ENCODE measurements around the gene ERLIN1. TPM values are rescaled to one million over a fixed set of nuclear protein-coding genes. Genes with fewer than 3 reads are reported as not detected.

Gene ERLIN1
- total and polyA plus RNA-seq, 2 experiments from 2014 or later, result 7.2 to 20.4 TPM

DNA sequence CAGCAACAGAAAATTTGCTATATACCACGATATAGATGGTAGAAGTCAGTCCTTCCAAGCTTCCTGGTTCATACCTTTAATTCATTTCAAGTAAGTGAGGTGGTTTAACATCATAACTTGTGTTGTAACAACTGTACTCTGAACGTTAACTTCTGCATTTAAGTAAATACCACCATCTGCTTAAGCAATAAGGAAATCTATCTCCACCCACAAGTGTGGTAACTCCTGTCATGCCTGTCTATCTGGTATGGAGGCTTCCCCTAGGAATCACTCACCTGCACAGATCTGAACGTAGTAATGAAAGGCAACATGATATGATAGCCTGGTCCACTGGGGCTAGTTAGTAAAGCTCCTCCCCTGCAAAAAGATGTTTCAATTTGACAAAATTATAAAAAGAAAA, 2.3 kb downstream of the ERLIN1 start:
- peaks cover 9% of the 10 kb centered on the region; the same call in 2 of the 3 replicates for H3K9me3 Mint-ChIP-seq
- TF ChIP-seq, protein P1, sequence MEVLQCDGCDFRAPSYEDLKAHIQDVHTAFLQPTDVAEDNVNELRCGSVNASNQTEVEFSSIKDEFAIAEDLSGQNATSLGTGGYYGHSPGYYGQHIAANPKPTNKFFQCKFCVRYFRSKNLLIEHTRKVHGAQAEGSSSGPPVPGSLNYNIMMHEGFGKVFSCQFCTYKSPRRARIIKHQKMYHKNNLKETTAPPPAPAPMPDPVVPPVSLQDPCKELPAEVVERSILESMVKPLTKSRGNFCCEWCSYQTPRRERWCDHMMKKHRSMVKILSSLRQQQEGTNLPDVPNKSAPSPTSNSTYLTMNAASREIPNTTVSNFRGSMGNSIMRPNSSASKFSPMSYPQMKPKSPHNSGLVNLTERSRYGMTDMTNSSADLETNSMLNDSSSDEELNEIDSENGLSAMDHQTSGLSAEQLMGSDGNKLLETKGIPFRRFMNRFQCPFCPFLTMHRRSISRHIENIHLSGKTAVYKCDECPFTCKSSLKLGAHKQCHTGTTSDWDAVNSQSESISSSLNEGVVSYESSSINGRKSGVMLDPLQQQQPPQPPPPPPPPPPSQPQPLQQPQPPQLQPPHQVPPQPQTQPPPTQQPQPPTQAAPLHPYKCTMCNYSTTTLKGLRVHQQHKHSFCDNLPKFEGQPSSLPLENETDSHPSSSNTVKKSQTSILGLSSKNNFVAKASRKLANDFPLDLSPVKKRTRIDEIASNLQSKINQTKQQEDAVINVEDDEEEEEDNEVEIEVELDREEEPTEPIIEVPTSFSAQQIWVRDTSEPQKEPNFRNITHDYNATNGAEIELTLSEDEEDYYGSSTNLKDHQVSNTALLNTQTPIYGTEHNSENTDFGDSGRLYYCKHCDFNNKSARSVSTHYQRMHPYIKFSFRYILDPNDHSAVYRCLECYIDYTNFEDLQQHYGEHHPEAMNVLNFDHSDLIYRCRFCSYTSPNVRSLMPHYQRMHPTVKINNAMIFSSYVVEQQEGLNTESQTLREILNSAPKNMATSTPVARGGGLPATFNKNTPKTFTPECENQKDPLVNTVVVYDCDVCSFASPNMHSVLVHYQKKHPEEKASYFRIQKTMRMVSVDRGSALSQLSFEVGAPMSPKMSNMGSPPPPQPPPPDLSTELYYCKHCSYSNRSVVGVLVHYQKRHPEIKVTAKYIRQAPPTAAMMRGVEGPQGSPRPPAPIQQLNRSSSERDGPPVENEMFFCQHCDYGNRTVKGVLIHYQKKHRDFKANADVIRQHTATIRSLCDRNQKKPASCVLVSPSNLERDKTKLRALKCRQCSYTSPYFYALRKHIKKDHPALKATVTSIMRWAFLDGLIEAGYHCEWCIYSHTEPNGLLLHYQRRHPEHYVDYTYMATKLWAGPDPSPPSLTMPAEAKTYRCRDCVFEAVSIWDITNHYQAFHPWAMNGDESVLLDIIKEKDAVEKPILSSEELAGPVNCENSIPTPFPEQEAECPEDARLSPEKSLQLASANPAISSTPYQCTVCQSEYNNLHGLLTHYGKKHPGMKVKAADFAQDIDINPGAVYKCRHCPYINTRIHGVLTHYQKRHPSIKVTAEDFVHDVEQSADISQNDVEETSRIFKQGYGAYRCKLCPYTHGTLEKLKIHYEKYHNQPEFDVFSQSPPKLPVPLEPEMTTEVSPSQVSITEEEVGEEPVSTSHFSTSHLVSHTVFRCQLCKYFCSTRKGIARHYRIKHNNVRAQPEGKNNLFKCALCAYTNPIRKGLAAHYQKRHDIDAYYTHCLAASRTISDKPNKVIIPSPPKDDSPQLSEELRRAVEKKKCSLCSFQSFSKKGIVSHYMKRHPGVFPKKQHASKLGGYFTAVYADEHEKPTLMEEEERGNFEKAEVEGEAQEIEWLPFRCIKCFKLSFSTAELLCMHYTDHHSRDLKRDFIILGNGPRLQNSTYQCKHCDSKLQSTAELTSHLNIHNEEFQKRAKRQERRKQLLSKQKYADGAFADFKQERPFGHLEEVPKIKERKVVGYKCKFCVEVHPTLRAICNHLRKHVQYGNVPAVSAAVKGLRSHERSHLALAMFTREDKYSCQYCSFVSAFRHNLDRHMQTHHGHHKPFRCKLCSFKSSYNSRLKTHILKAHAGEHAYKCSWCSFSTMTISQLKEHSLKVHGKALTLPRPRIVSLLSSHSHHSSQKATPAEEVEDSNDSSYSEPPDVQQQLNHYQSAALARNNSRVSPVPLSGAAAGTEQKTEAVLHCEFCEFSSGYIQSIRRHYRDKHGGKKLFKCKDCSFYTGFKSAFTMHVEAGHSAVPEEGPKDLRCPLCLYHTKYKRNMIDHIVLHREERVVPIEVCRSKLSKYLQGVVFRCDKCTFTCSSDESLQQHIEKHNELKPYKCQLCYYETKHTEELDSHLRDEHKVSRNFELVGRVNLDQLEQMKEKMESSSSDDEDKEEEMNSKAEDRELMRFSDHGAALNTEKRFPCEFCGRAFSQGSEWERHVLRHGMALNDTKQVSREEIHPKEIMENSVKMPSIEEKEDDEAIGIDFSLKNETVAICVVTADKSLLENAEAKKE (CRISPR knock-in tag; IDR thresholded peaks at IDR 0.05), result no peak
- TF ChIP-seq EZH2phosphoT487 (IDR thresholded peaks at IDR 0.05; ENCODE audit: unreplicated experiment), result no peak
- no peak for TF ChIP-seq NANOG (IDR thresholded peaks at IDR 0.05; ENCODE audit: borderline replicate concordance)
- TF ChIP-seq, protein P2, sequence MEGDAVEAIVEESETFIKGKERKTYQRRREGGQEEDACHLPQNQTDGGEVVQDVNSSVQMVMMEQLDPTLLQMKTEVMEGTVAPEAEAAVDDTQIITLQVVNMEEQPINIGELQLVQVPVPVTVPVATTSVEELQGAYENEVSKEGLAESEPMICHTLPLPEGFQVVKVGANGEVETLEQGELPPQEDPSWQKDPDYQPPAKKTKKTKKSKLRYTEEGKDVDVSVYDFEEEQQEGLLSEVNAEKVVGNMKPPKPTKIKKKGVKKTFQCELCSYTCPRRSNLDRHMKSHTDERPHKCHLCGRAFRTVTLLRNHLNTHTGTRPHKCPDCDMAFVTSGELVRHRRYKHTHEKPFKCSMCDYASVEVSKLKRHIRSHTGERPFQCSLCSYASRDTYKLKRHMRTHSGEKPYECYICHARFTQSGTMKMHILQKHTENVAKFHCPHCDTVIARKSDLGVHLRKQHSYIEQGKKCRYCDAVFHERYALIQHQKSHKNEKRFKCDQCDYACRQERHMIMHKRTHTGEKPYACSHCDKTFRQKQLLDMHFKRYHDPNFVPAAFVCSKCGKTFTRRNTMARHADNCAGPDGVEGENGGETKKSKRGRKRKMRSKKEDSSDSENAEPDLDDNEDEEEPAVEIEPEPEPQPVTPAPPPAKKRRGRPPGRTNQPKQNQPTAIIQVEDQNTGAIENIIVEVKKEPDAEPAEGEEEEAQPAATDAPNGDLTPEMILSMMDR (conservative IDR thresholded peaks at IDR 0.05; ENCODE audit: low read depth in 2 of 2), result no peak
- TF ChIP-seq, protein P3, sequence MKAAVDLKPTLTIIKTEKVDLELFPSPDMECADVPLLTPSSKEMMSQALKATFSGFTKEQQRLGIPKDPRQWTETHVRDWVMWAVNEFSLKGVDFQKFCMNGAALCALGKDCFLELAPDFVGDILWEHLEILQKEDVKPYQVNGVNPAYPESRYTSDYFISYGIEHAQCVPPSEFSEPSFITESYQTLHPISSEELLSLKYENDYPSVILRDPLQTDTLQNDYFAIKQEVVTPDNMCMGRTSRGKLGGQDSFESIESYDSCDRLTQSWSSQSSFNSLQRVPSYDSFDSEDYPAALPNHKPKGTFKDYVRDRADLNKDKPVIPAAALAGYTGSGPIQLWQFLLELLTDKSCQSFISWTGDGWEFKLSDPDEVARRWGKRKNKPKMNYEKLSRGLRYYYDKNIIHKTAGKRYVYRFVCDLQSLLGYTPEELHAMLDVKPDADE (IDR thresholded peaks at IDR 0.05), result no peak
- peaks cover 8% of the 10 kb centered on the region for H3K27me3 Mint-ChIP-seq (ENCODE audit: insufficient read depth, low read depth, poor library complexity)
- Histone ChIP-seq H3K36me3 (ENCODE audit: insufficient read depth) (0 out of 2 replicates have a peak, but pooled peaks cover 3% of the 10 kb centered on the region), H4K20me1 (replicated peaks; ENCODE audit: insufficient read depth) (0 out of 2 replicates have a peak, but pooled peaks cover 3% of the 10 kb centered on the region), H3K4me1 (ENCODE audit: insufficient read depth) (0 out of 2 replicates have a peak, but pooled peaks cover 6% of the 10 kb centered on the region), H3K4me2 (no peak overlapping the region), H2AFZ (no peak overlapping the region), H3K4me3 (no peak overlapping the region), H3K27me3 (ENCODE audit: insufficient read depth) (no peaks in the 10 kb centered on the region), H3K9me2 (ENCODE audit: insufficient read depth) (no peaks in the 10 kb centered on the region), H3K79me2 (replicated peaks; ENCODE audit: insufficient read depth) (peaks cover 35% of the 10 kb centered on the region), H3K27ac (ENCODE audit: low read depth) (no peak overlapping the region), H3F3A (replicated peaks; ENCODE audit: low read depth) (no peaks in the 10 kb centered on the region; the same call in 1 of the 2 replicates)
- no peak for ATAC-seq
- peaks cover 30% of the 10 kb centered on the region for H3K36me3 Mint-ChIP-seq (ENCODE audit: low read depth)
- no peak overlapping the region for H3K27ac Mint-ChIP-seq
- H3K4me1 Mint-ChIP-seq, result peaks cover 12% of the 10 kb centered on the region; the same call in 2 of the 3 replicates
- DNase-seq (ENCODE audit: low spot score), result no peak
- no peak overlapping the region for H3K4me3 Mint-ChIP-seq
